Muscle of leg (tissue), 11 donors: ENCODE data around the gene CCDC201. TPM values are rescaled to one million over a fixed set of nuclear protein-coding genes. Genes with fewer than 3 reads are reported as not detected.

Experiments used
- DNase-seq: peaks from one replicate; pipeline ENCODE4 v3.0.0; 2013
- H3K27ac ChIP-seq: one replicate; pipeline ENCODE4 v1.5.1; 2013; ENCODE audit warnings: mild to moderate bottlenecking, low read length, control low read depth
- H3K27me3 ChIP-seq: one replicate; pipeline ENCODE4 v1.6.1; 2013; ENCODE audit warnings: low read length; ENCODE audit not compliant: control insufficient read depth, insufficient read depth
- H3K36me3 ChIP-seq: one replicate; pipeline ENCODE4 v1.6.1; 2013; ENCODE audit warnings: low read length; ENCODE audit not compliant: control insufficient read depth, insufficient read depth
- H3K4me1 ChIP-seq: one replicate; pipeline ENCODE4 v1.6.1; 2013; ENCODE audit warnings: low read length; ENCODE audit not compliant: control insufficient read depth, insufficient read depth
- H3K4me3 ChIP-seq: one replicate; pipeline ENCODE4 v1.5.1; 2013; ENCODE audit warnings: low read length, control low read depth
- H3K9me3 ChIP-seq: replicated peaks from 2 replicates; pipeline ENCODE4 v1.6.1; 2013; ENCODE audit warnings: low read depth, low read length; ENCODE audit not compliant: control insufficient read depth
- WGBS: methylation state at CpG from one replicate; pipeline ENCODE4 v1.1.5; 2013; ENCODE audit warnings: missing lambda C conversion rate; ENCODE audit not compliant: insufficient coverage; 5-methylcytosine and 5-hydroxymethylcytosine counted together
- polyA plus RNA-seq, 8 donors: library from polyadenylated mRNA; unstranded; fragments of 120-200 nt; gene quantifications; one replicate each; pipeline versions ENCODE4 v1.2.1 to v1.2.3, GENCODE V29; 2013; ENCODE audit warnings: inconsistent platforms in 1 of 8, low replicate concordance in 1 of 8; ENCODE audit not compliant: insufficient read length in 8 of 8, insufficient read depth in 1 of 8
- total RNA-seq: library from RNA; stranded (reverse); fragments of 120-200 nt; gene quantifications from one replicate; pipeline ENCODE4 v1.2.4, GENCODE V29; 2013

CCDC201 gene
- total and polyA plus RNA-seq, 9 donors: 0.09 TPM; not detected in 8

GRCh38 chr7:45915606-45916005 is 42.7 kb upstream of the CCDC201 start:
- H3K36me3 ChIP-seq: peaks cover 54% of the 10 kb centered on the region
- no peak overlapping the region for H3K27ac ChIP-seq
- H3K4me1 ChIP-seq: peaks cover 26% of the 10 kb centered on the region
- no peak overlapping the region for H3K4me3 ChIP-seq
- peaks cover 20% of the 10 kb centered on the region for H3K27me3 ChIP-seq
- DNase-seq: no peak
- WGBS: no CpG with 5 or more reads among the region's 3 CpGs
- H3K9me3 ChIP-seq: no peaks in the 10 kb centered on the region

DNA sequence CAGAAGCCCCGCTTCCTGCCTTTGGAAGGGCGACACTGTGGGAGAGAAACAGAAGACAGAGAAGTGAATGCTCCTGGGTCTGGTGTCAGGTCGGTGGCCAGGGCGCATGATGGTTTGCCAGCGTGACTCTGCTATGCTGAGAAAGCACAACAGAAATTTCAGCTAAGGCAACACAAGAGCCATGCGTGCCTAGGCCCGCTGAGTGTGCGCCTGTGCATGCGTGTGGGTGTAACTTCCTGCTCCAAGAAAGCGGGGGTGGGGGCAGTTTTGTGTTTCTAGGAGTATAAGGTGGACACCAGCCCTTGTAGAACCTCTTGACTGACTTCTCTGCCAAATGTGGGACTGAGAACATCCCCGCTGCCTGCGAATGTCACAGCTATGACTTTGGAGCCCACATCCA is 42.0 kb upstream of the CCDC201 start:
- Histone ChIP-seq H3K9me3 (no peaks in the 10 kb centered on the region), H3K4me1 (peaks cover 21% of the 10 kb centered on the region), H3K4me3 (no peak overlapping the region), H3K27me3 (peaks cover 15% of the 10 kb centered on the region), H3K36me3 (peaks cover 54% of the 10 kb centered on the region), H3K27ac (no peak overlapping the region)
- 95% methylated on average over 7 of the region's 12 CpGs for WGBS
- no peak for DNase-seq

- H3K36me3 ChIP-seq: peaks cover 54% of the 10 kb centered on the region
- DNase-seq: no peak
These were observed 40.1 kb upstream of the CCDC201 start for GRCh38 chr7:45912972-45913371.

DNA sequence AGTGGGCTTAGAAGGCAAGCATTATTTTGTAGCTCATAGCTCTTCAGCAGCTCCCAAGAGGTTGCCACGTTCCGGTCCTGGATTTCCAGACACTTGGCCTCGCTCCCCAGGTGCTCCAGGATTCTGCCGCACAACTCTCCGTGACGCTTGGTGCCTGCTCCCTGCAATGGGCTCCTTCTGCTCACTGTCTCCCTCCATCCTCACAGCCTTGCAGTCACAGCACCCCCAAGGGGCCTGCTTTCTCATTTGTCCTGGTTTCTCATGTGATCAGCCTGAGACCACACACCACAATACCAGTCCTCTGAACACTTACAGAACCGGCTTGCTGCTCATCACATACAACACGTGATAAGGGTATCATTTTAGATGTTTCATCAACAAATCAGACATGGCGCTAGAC is 38.4 kb upstream of the CCDC201 start:
- Histone ChIP-seq H3K27ac (no peak overlapping the region), H3K4me1 (no peaks in the 10 kb centered on the region), H3K36me3 (peaks cover 46% of the 10 kb centered on the region), H3K4me3 (no peak overlapping the region), H3K9me3 (no peaks in the 10 kb centered on the region), H3K27me3 (no peaks in the 10 kb centered on the region)
- peak; percentile 33 for DNase-seq
- WGBS: 87% methylated on average over 8 of the region's 9 CpGs

More at GRCh38 chr7:45912972-45913371, 40.1 kb upstream of the CCDC201 start:
- H3K9me3 ChIP-seq: no peaks in the 10 kb centered on the region
- peaks cover 5% of the 10 kb centered on the region for H3K4me1 ChIP-seq
- peaks cover 3% of the 10 kb centered on the region for H3K27me3 ChIP-seq
- 100% methylated on average over 3 of the region's 7 CpGs for WGBS
- H3K27ac ChIP-seq: no peak overlapping the region
- no peak overlapping the region for H3K4me3 ChIP-seq

DNA sequence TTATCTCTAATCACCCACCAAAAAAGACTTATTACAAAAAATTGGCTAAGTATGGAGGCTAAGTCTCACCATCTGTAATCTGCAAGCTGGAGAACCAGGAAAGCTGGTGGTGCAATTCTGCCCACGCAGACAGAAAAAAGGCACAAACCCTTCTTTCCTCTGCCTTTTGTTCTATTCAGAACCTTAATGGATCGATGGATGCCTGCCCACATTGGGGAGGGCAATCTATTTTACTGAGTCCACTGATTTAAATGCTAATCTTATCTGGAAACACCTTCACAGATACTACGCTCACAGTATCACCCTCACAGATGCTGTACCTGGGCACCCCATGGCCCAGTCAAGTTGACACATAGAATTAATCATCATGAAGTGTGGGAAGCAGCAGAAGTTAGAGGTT is 38.0 kb upstream of the CCDC201 start:
- Histone ChIP-seq H3K9me3 (no peaks in the 10 kb centered on the region), H3K4me1 (no peaks in the 10 kb centered on the region), H3K27me3 (no peaks in the 10 kb centered on the region), H3K4me3 (no peak overlapping the region), H3K36me3 (peaks cover 42% of the 10 kb centered on the region), H3K27ac (no peak overlapping the region)
- no peak for DNase-seq
- 100% methylated on average over 2 of the region's 3 CpGs for WGBS

GRCh38 chr7:45909561-45909960 is 36.7 kb upstream of the CCDC201 start:
- Histone ChIP-seq H3K27ac (no peak overlapping the region), H3K27me3 (no peaks in the 10 kb centered on the region), H3K9me3 (no peaks in the 10 kb centered on the region), H3K36me3 (peaks cover 29% of the 10 kb centered on the region), H3K4me3 (no peak overlapping the region), H3K4me1 (no peaks in the 10 kb centered on the region)
- DNase-seq: no peak

- H3K4me1 ChIP-seq: no peaks in the 10 kb centered on the region
- no peak overlapping the region for H3K4me3 ChIP-seq
- WGBS: no CpG with 5 or more reads among the region's 1 CpG
- H3K36me3 ChIP-seq: no peaks in the 10 kb centered on the region
- H3K27me3 ChIP-seq: no peaks in the 10 kb centered on the region
- H3K9me3 ChIP-seq: no peaks in the 10 kb centered on the region
- no peak overlapping the region for H3K27ac ChIP-seq
- no peak for DNase-seq
These were observed 29.9 kb upstream of the CCDC201 start for GRCh38 chr7:45902820-45903219.

GRCh38 chr7:45901566-45901965 is 28.7 kb upstream of the CCDC201 start:
- Histone ChIP-seq H3K27me3 (no peaks in the 10 kb centered on the region), H3K4me3 (no peak overlapping the region)
- 86% methylated on average over 1 of the region's 1 CpG for WGBS

GRCh38 chr7:45898222-45898621 is 25.3 kb upstream of the CCDC201 start:
- Histone ChIP-seq H3K27ac (no peak overlapping the region), H3K4me3 (no peak overlapping the region), H3K36me3 (no peaks in the 10 kb centered on the region), H3K27me3 (no peaks in the 10 kb centered on the region), H3K9me3 (no peaks in the 10 kb centered on the region), H3K4me1 (no peaks in the 10 kb centered on the region)
- no CpG with 5 or more reads among the region's 2 CpGs for WGBS
- DNase-seq: no peak

More at GRCh38 chr7:45901566-45901965, 28.7 kb upstream of the CCDC201 start:
- no peak for DNase-seq
- Histone ChIP-seq H3K27ac (no peak overlapping the region), H3K9me3 (no peaks in the 10 kb centered on the region), H3K36me3 (no peaks in the 10 kb centered on the region), H3K4me1 (no peaks in the 10 kb centered on the region)

DNA sequence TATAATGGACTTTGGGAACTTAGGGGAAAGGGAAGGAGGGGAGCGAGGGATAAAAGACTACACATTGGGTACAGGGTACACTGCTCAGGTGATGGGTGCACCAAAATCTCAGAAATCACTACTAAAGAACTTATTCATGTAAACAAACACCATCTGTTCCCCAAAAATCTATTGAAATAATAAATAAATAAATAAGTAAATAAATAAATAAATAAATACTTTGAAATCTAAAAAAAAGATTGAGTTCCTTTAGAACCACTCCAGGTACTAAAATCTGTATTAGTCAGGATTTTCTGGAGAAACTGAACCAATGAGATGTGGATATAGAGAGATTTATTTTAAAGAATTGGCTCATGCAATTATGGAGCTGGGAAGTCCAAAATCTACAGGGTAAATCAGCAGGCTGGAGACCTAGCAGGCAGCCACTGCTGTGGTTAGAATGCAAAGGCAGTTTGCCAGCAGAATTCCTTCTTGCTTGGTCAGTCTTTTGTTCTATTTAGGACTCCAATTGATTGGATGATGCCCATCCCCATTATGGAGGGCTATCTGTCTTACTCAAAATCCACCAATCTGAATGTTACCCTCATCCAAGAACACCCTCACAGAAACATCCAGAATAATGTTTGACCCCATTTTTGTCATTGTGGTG is 24.3 kb upstream of the CCDC201 start:
- Histone ChIP-seq H3K27ac (no peak overlapping the region), H3K4me3 (no peak overlapping the region), H3K27me3 (no peaks in the 10 kb centered on the region), H3K36me3 (no peaks in the 10 kb centered on the region), H3K4me1 (no peaks in the 10 kb centered on the region), H3K9me3 (no peaks in the 10 kb centered on the region)
- no peak for DNase-seq
- no CpG with 5 or more reads among the region's 1 CpG for WGBS

- Histone ChIP-seq H3K27ac (no peak overlapping the region), H3K9me3 (no peaks in the 10 kb centered on the region), H3K4me1 (no peaks in the 10 kb centered on the region), H3K4me3 (no peak overlapping the region), H3K36me3 (no peaks in the 10 kb centered on the region), H3K27me3 (peaks cover 9% of the 10 kb centered on the region)
- DNase-seq: no peak
These were observed 21.8 kb upstream of the CCDC201 start for GRCh38 chr7:45894665-45895062.
